ENCODE data around the gene FCHO2.

FCHO2 gene

GRCh38 chr5:73135429-73136054 lies 179.7 kb downstream of the FCHO2 start:
- DNase-seq (ENCODE audit: low spot score) = no peak

GRCh38 chr5:73136055-73136562 lies 180.3 kb downstream of the FCHO2 start:
- no peak for DNase-seq (ENCODE audit: low spot score)

GRCh38 chr5:73137563-73138530 lies 182.0 kb downstream of the FCHO2 start:
- no peak for DNase-seq (ENCODE audit: low spot score)

GRCh38 chr5:73139485-73139884 lies 183.6 kb downstream of the FCHO2 start:
- DNase-seq (ENCODE audit: low spot score) = no peak
